Sigmoid colon (tissue), 4 donors: ENCODE measurements around the gene MMS19.

Experiments used
- CTCF ChIP-seq, 4 experiments: fragments of 450-650 bp in 3 of 4; fragments of 200-600 bp in 1 of 4; IDR thresholded peaks; one replicate each; pipeline ENCODE4 v1.5.1; 2016 to 2019; ENCODE audit warnings: antibody characterized with exemption in 4 of 4, mild to moderate bottlenecking in 3 of 4, moderate library complexity in 2 of 4
- POLR2A ChIP-seq, 2 donors: fragments of 450-650 bp; IDR thresholded peaks; one replicate each; pipeline ENCODE4 v1.6.1; 2016; ENCODE audit warnings: antibody characterized with exemption in 2 of 2, mild to moderate bottlenecking in 2 of 2, moderate library complexity in 2 of 2
- POLR2AphosphoS5 ChIP-seq, 4 donors: sonication (generic); formaldehyde crosslinking; IDR thresholded peaks; one replicate each; pipeline ENCODE4 v1.6.1; 2017; ENCODE audit warnings: antibody characterized with exemption in 4 of 4

- TF ChIP-seq CTCF (IDR thresholded peaks at IDR 0.05) (no peak), POLR2A (IDR thresholded peaks at IDR 0.05) (no peak), POLR2AphosphoS5 (IDR thresholded peaks at IDR 0.05) (no peak)
These were observed 43.7 kb downstream of the MMS19 start for GRCh38 chr10:97454330-97455036.
